Stimulated activated CD8-positive, alpha-beta memory T cell treated with anti-CD3 and anti-CD28 coated beads, Interleukin-4, amount 100 ng/mL, for 1 hour (primary cell): Measurements from ENCODE around the gene COG4.
"Not testable (repeated sequence)": the region's sequence is repeated elsewhere in the genome, so short reads cannot be mapped to it uniquely, and the experiment has no call there.

Experiments
- DNase-seq, 2 donors: peaks; one replicate each; pipeline ENCODE4 v3.0.0-alpha.2; 2020; ENCODE audit warnings: low read depth in 2 of 2, low spot score in 1 of 2

The COG4 gene

DNA sequence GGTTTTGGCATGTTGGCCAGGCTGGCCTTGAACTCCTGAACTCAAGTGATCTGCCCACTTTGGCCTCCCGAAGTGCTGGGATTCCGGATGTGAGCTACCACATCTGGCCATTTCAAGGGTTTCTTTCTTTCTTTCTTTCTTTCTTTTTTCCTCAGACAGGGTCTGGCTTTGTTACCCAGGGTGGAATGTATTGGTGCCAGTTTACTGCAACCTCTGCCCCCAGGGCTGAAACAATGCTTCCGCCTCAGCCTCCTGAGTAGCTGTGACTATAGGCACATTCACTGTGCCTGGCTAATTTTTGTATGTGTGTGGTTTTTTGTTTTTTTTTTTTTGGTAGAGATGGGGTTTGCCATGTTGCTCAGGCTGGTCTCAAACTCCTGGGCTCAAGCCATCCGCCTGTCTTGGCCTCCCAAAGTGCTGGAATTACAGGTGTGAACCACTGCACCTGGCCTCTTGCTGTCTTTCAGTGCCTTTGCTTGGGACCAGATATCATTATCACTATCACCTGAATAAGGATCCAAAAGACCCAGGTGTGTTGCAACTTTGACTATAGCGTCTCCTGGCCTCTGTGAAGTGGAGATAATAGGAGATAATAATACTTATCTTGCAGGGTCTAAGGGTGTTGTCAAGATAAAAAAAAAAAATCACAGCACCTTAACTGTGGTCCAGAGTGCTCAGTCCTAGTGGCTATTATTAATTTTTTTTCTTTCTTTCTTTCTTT is 65.7 kb downstream of the COG4 start:
- no peak for DNase-seq

- no peak for DNase-seq
Observed at GRCh38 chr16:70455910-70456309, 67.4 kb downstream of the COG4 start.

GRCh38 chr16:70454222-70455034 is 68.9 kb downstream of the COG4 start, which contains the start of gene FCSK:
FCSK (plus strand) TSS chr16:70454595; CDS start chr16:70463191, 8,596 bp downstream.
- peak; percentile 41 to 46 for DNase-seq

- DNase-seq, result no peak
Observed at GRCh38 chr16:70453892-70454221, 69.5 kb downstream of the COG4 start.

DNA sequence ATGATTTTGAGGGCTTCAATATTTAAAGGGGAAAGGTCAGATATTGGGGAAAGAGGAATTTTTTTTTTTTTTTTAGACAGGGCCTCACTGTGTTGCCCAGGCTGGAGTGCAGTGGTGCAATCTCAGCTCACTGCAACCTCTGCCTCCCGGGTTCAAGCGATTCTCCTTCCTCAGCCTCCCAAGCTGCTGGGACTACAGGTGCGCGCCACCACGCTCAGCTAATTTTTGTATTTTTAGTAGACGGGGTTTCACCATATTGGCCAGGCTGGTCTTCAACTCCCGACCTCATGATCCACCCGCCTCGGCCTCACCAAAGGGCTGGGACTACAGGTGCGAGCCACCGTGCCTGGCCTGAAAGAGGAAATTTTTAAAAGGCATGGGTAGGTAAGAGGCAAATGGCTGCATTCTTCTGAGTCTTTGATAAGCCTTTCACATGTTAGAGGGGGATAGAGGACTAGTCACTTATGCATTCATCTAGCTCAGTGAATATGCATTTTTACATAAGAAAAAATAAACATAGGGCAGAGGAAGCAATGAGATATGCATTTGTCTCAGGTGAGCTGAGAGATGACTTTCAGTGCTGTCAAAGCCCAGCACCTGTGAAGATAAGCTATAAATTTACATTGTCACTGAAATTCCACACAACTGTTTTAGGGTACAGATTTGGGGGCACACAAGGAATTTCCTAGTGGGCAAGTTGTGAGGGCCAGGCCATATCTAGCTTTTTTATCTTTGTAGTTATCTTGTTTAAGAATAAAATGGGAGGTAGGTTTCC is 70.0 kb downstream of the COG4 start:
- no peak for DNase-seq

GRCh38 chr16:70451004-70451340 is 72.4 kb downstream of the COG4 start:
- not testable (repeated sequence) for DNase-seq

DNA sequence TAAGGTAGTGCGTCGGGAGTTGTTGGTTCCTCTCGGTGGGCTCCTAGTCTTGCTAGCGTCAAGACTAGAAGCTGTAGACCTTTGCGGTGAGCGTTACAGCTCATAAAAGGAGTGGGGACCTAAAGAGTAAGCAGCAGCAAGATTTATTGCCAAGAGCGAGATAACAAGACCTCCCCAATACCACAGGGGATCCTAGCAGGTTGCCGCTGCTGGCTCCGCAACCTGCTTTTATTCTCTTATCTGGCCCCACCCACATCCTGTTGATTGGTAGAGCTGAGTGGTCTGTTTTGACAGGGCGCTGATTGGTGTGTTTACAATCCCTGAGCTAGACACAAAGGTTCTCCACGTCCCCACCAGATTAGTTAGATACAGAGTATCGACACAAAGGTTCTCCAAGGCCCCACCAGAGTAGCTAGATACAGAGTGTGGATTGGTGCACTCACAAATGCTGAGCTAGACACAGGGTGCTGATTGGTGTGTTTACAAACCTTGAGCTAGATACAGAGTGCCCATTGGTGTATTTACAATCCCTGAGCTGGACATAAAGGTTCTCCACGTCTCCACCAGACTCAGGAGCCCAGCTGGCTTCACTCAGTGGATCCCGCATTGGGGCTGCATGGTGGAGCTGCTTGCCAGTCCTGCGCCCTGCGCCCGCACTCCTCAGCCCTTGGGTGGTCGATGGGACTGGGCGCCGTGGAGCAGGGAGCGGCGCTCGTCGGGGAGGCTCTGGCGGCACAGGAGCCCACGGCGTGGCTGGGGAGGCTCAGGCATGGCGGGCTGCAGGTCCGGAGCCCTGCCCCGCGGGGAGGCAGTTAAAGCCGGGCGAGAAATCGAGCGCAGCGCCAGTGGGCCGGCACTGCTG is 73.0 kb downstream of the COG4 start:
- not testable (repeated sequence) for DNase-seq

GRCh38 chr16:70448075-70448474 is 75.3 kb downstream of the COG4 start:
- DNase-seq, result no peak

- DNase-seq, result no peak
Observed at GRCh38 chr16:70444249-70445063, 78.9 kb downstream of the COG4 start.

- DNase-seq, result no peak
Observed at GRCh38 chr16:70442344-70442743, 81.0 kb downstream of the COG4 start.

DNA sequence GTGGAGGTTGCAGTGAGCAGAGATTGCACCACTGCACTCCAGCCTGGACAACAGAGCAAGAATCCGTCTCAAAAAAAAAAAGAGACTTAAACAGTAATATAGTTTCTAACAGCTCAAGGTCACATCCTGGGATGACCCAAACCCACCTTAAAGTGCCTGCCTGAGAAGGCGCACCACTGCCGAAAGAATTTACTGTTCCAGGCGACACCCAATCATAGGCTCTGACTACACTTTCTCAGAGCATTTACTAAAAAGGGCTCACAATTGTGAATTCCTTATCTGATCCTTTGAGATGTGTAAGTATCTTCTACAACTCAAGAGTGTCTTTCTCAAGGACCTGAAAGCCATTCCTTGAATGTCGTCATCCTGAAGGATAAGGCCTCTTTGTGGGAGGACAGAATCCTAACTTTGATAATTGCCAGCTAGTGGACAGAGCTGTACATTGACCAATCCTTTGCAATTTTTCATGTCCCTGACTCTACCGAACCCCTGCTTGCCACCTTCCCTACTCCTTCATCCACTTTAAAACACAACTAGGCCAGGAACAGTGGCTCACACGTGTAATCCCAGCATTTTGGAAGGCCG is 81.9 kb downstream of the COG4 start:
- no peak for DNase-seq

DNA sequence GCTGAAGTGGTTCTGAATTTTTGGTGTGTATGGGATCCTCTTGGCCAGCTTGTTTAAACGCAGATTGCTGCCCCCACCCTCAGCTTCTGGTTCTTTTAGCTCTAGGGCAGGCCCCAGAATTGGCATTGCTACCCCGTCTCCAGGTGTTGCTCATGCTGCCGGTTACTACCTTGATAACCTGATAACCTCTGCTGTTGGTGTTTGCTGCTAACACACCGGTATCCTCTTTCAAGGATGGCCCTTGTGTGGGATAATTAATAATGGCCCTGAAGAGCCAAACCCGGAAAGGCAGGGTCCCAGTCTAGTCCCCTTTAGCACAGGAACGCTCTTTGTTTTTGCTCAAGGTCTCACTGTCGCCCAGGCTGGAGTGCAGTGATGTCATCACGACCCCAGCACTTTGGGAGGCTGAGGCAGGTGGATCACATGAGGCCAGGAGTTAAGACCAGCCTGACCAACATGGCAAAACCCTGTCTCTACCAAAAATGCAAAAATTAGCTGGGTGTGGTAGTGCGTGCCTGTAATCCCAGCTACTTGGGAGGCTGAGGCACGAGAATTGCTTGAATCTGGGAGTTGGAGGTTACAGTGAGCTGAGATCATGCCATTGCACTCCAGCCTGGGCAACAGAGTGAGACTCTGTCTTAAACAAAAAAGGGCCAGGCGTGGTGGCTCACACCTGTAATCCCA is 83.2 kb downstream of the COG4 start:
- no peak for DNase-seq

DNA sequence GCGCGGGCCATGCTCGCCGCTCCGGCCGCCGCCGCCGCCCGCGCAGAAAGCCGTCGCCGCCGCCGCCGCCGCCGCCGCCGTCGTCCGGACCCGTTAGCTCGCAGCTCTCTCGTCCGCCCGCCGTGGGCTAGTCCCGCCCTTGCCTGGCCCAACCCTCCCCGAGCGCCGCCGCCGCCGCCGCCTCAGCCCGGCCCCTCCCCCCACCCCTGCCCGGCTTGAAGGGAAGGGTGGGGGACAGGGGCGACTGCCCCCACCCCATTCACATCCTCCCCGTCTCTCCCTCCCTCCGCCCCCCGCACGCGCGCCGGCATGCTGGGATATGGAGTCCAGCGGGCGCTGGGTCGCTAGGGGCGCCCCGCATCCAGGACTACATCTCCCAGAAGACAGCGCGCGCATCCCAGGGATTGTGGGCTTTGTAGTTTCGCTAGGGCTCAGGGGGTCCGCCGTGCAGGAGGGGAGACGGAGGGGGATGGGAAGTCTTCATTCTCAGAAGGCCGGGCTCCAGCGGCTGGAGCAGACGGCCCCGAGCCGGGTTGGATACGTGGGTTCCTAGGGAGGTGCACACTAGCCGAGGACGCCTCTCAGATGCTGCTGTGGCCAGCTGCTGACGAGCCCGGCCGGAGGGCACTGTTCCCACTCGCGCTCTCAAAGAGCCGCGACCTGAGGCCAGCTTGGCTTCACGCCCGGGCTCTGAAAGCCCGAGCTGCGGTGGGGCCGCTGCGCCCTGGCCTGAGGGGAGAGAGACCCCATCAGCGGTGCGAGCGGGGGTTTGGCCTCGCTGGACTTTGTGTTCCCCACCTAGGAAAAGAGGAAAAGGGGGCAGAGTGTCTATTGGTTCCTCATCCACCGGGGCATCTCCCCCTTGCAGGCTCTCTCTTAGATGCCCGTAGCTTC is 84.1 kb downstream of the COG4 start, which contains the start of gene ST3GAL2:
Gene ST3GAL2 (minus strand): TSS at position 132 of the 894 bp plus-strand sequence. CDS start 40,570 bp downstream, outside the sequence.
- DNase-seq, result peak; percentile 79 to 91

GRCh38 chr16:70438585-70438968 is 84.8 kb downstream of the COG4 start:
- DNase-seq, result no peak

GRCh38 chr16:70437582-70438557 is 85.5 kb downstream of the COG4 start:
- DNase-seq, result no peak

DNA sequence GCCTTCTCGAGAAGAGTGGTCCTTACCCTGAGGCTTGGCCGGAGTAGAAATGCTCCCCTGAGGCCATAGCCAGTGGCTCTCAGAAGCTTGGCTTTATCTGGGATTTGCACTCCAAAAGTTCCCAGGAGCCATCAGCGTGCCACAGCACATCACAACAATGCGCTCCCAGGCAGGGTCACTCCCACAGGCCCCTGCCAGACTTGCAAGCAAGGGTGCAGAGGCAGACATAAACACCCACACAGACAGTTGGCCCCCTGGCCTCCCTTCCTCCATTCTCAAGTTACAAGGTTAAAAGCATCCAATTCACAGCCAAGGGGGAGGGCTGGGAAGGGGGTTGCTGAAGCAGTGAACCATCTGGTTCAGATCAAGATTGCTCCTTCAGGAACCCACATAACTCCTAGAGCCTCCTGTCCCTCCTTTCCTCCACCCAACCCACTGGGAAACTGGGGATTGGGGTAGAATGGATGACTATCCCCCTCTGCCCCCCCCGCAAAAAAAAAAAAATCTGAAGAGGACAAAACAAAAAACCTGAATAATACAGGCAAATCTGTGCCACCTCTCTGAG is 86.3 kb downstream of the COG4 start:
- no peak for DNase-seq
